Stimulated activated CD4-positive, alpha-beta T cell treated with anti-CD3 and anti-CD28 coated beads, Interleukin-1b, Interleukin-23, amount 100 ng/mL, for 4 hours (primary cell): ENCODE results near the gene LYSMD3.

Experiments
- DNase-seq, 2 donors: peaks; one replicate each; pipeline ENCODE4 v3.0.0-alpha.2; 2020; ENCODE audit warnings: low read depth in 2 of 2

The LYSMD3 gene

GRCh38 chr5:90548069-90548593 lies 18.7 kb upstream of the LYSMD3 start:
- no peak for DNase-seq

GRCh38 chr5:90547072-90547536 lies 17.7 kb upstream of the LYSMD3 start:
- no peak for DNase-seq

- DNase-seq: no peak
Observed at GRCh38 chr5:90546216-90546837, 16.9 kb upstream of the LYSMD3 start.

GRCh38 chr5:90545511-90545910 lies 16.1 kb upstream of the LYSMD3 start:
- no peak for DNase-seq

- no peak for DNase-seq
Observed at GRCh38 chr5:90542827-90543519, 13.6 kb upstream of the LYSMD3 start.

- no peak for DNase-seq
Observed at GRCh38 chr5:90534922-90535321, 5.5 kb upstream of the LYSMD3 start.

- DNase-seq: no peak
Observed at GRCh38 chr5:90533794-90534193, 4.4 kb upstream of the LYSMD3 start.

GRCh38 chr5:90530736-90531487 lies 1.5 kb upstream of the LYSMD3 start:
- DNase-seq: no peak

- DNase-seq: peak in 1 of 2 donors; percentile 40
Observed at GRCh38 chr5:90529939-90530677, 724 bp upstream of the LYSMD3 start.

- peak in 1 of 2 donors; percentile 0 for DNase-seq
Observed at GRCh38 chr5:90528601-90529193, 687 bp downstream of the LYSMD3 start.

GRCh38 chr5:90519081-90519480 lies 10.3 kb downstream of the LYSMD3 start:
- no peak for DNase-seq

GRCh38 chr5:90518661-90519060 lies 10.7 kb downstream of the LYSMD3 start:
- no peak for DNase-seq

- DNase-seq: no peak
Observed at GRCh38 chr5:90514520-90514919, 14.9 kb downstream of the LYSMD3 start.

GRCh38 chr5:90510438-90510837 lies 18.9 kb downstream of the LYSMD3 start:
- DNase-seq: no peak

- no peak for DNase-seq
Observed at GRCh38 chr5:90506221-90506620, 23.2 kb downstream of the LYSMD3 start.

- no peak for DNase-seq
Observed at GRCh38 chr5:90504743-90505142, 24.6 kb downstream of the LYSMD3 start.

- no peak for DNase-seq
Observed at GRCh38 chr5:90503596-90503995, 25.8 kb downstream of the LYSMD3 start.

- no peak for DNase-seq
Observed at GRCh38 chr5:90495146-90495545, 34.2 kb downstream of the LYSMD3 start.

- no peak for DNase-seq
Observed at GRCh38 chr5:90494043-90494442, 35.3 kb downstream of the LYSMD3 start.

GRCh38 chr5:90488791-90489190 lies 40.6 kb downstream of the LYSMD3 start:
- no peak for DNase-seq

- no peak for DNase-seq
Observed at GRCh38 chr5:90484540-90484939, 44.8 kb downstream of the LYSMD3 start.
